Effector memory CD4-positive, alpha-beta T cell (primary cell): ENCODE measurements around the gene TRPM3.

ENCODE experiments used
- DNase-seq, 3 donors: peaks; one replicate each; pipeline ENCODE4 v3.0.0-alpha.2; 2020
- H3K27ac ChIP-seq: 2 replicates; pipeline ENCODE4 v1.7.0; 2013; ENCODE audit warnings: mild to moderate bottlenecking, low read length, moderate library complexity; ENCODE audit not compliant: insufficient read depth, poor library complexity, severe bottlenecking
- H3K27me3 ChIP-seq: replicated peaks from 2 replicates; pipeline ENCODE4 v1.7.0; 2013; ENCODE audit warnings: mild to moderate bottlenecking, low read length; ENCODE audit not compliant: insufficient read depth, control insufficient read depth, poor library complexity, severe bottlenecking
- H3K36me3 ChIP-seq: 2 replicates; pipeline ENCODE4 v1.7.0; 2013; ENCODE audit warnings: mild to moderate bottlenecking, low read length, moderate library complexity; ENCODE audit not compliant: control insufficient read depth, insufficient read depth
- H3K4me1 ChIP-seq: 2 replicates; pipeline ENCODE4 v1.7.0; 2013; ENCODE audit warnings: low read length, mild to moderate bottlenecking; ENCODE audit not compliant: control insufficient read depth, insufficient read depth, poor library complexity, severe bottlenecking
- H3K4me3 ChIP-seq: 2 replicates; pipeline ENCODE4 v1.7.0; 2013; ENCODE audit warnings: low read length, low read depth, mild to moderate bottlenecking; ENCODE audit not compliant: insufficient read depth, poor library complexity, severe bottlenecking
- H3K9me3 ChIP-seq: 2 replicates; pipeline ENCODE4 v1.7.0; 2013; ENCODE audit warnings: mild to moderate bottlenecking, low read length, moderate library complexity; ENCODE audit not compliant: control insufficient read depth

TRPM3 gene

GRCh38 chr9:70924380-70924779 lies 197.0 kb downstream of the TRPM3 start:
- no peak overlapping the region for H3K4me3 ChIP-seq
- H3K36me3 ChIP-seq = no peaks in the 10 kb centered on the region
- no peak overlapping the region for H3K27ac ChIP-seq
- no peaks in the 10 kb centered on the region for H3K27me3 ChIP-seq
- no peak for DNase-seq
- no peaks in the 10 kb centered on the region for H3K4me1 ChIP-seq
- no peaks in the 10 kb centered on the region for H3K9me3 ChIP-seq

- Histone ChIP-seq H3K9me3 (no peaks in the 10 kb centered on the region), H3K27me3 (no peaks in the 10 kb centered on the region), H3K4me3 (no peak overlapping the region), H3K36me3 (no peaks in the 10 kb centered on the region), H3K4me1 (no peaks in the 10 kb centered on the region), H3K27ac (no peak overlapping the region)
- DNase-seq = no peak
Observed at GRCh38 chr9:70923961-70924360, 197.5 kb downstream of the TRPM3 start.

GRCh38 chr9:70921136-70921535 lies 200.3 kb downstream of the TRPM3 start:
- H3K27ac ChIP-seq = no peak overlapping the region

GRCh38 chr9:70917277-70917676 lies 204.1 kb downstream of the TRPM3 start:
- Histone ChIP-seq H3K4me1 (no peaks in the 10 kb centered on the region), H3K36me3 (no peaks in the 10 kb centered on the region), H3K9me3 (no peaks in the 10 kb centered on the region), H3K27ac (no peak overlapping the region), H3K4me3 (no peak overlapping the region), H3K27me3 (no peaks in the 10 kb centered on the region)
- DNase-seq = no peak

More at GRCh38 chr9:70921136-70921535, 200.3 kb downstream of the TRPM3 start:
- Histone ChIP-seq H3K27me3 (no peaks in the 10 kb centered on the region), H3K9me3 (no peaks in the 10 kb centered on the region), H3K4me3 (no peak overlapping the region), H3K36me3 (no peaks in the 10 kb centered on the region), H3K4me1 (no peaks in the 10 kb centered on the region)
- DNase-seq = no peak

- DNase-seq = no peak
- no peaks in the 10 kb centered on the region for H3K27me3 ChIP-seq
- H3K36me3 ChIP-seq = no peaks in the 10 kb centered on the region
- no peak overlapping the region for H3K27ac ChIP-seq
- no peaks in the 10 kb centered on the region for H3K9me3 ChIP-seq
- no peaks in the 10 kb centered on the region for H3K4me1 ChIP-seq
- H3K4me3 ChIP-seq = no peak overlapping the region
Observed at GRCh38 chr9:70911791-70912190, 209.6 kb downstream of the TRPM3 start.

GRCh38 chr9:70910598-70910997 lies 210.8 kb downstream of the TRPM3 start:
- no peaks in the 10 kb centered on the region for H3K9me3 ChIP-seq
- no peak overlapping the region for H3K4me3 ChIP-seq
- H3K27ac ChIP-seq = no peak overlapping the region
- no peak for DNase-seq
- H3K4me1 ChIP-seq = no peaks in the 10 kb centered on the region
- H3K27me3 ChIP-seq = no peaks in the 10 kb centered on the region
- no peaks in the 10 kb centered on the region for H3K36me3 ChIP-seq

- Histone ChIP-seq H3K27me3 (no peaks in the 10 kb centered on the region), H3K9me3 (no peaks in the 10 kb centered on the region), H3K27ac (no peak overlapping the region), H3K36me3 (no peaks in the 10 kb centered on the region), H3K4me1 (no peaks in the 10 kb centered on the region), H3K4me3 (no peak overlapping the region)
- no peak for DNase-seq
Observed at GRCh38 chr9:70902692-70903131, 218.7 kb downstream of the TRPM3 start.

GRCh38 chr9:70902171-70902570 lies 219.2 kb downstream of the TRPM3 start:
- H3K9me3 ChIP-seq = no peaks in the 10 kb centered on the region
- DNase-seq = no peak
- H3K4me1 ChIP-seq = no peaks in the 10 kb centered on the region
- no peak overlapping the region for H3K4me3 ChIP-seq
- H3K27ac ChIP-seq = no peak overlapping the region
- no peaks in the 10 kb centered on the region for H3K27me3 ChIP-seq
- no peaks in the 10 kb centered on the region for H3K36me3 ChIP-seq

GRCh38 chr9:70901746-70902145 lies 219.7 kb downstream of the TRPM3 start:
- no peak for DNase-seq
- H3K27ac ChIP-seq = no peak overlapping the region
- H3K27me3 ChIP-seq = no peaks in the 10 kb centered on the region
- no peaks in the 10 kb centered on the region for H3K36me3 ChIP-seq
- no peak overlapping the region for H3K4me3 ChIP-seq
- no peaks in the 10 kb centered on the region for H3K4me1 ChIP-seq
- no peaks in the 10 kb centered on the region for H3K9me3 ChIP-seq

GRCh38 chr9:70901013-70901412 lies 220.4 kb downstream of the TRPM3 start:
- Histone ChIP-seq H3K4me3 (no peak overlapping the region), H3K9me3 (no peaks in the 10 kb centered on the region), H3K27me3 (no peaks in the 10 kb centered on the region), H3K4me1 (no peaks in the 10 kb centered on the region), H3K27ac (no peak overlapping the region), H3K36me3 (no peaks in the 10 kb centered on the region)
- no peak for DNase-seq
